Activated T-cell treated with anti-CD3 and anti-CD28 coated beads, Interleukin-2, amount 50 U/mL, for 72 hours (primary cell): ENCODE measurements around the gene ADRB2. TPM values are rescaled to one million over a fixed set of nuclear protein-coding genes. Genes with fewer than 3 reads are reported as not detected.
A peak's percentile ranks its signal among the peaks of the same experiment; 100 is the strongest.

Experiments
- ATAC-seq, 2 donors: fragments of 150-1000 bp; cut with Tn5 transposase; replicated peaks in 1 of 2; 2 replicates each; pipeline ENCODE4 v1.10.0; 2021; ENCODE audit warnings: moderate library complexity in 2 of 2, mild to moderate bottlenecking in 1 of 2
- DNase-seq, 2 donors: peaks; one replicate each; pipeline ENCODE4 v3.0.0; 2021 to 2022; ENCODE audit warnings: mixed read lengths in 1 of 2
- H3K27ac Mint-ChIP-seq: one replicate; pipeline ENCODE4 v1.8.0; 2022; ENCODE audit warnings: mild to moderate bottlenecking, moderate library complexity, mixed read lengths
- H3K27me3 Mint-ChIP-seq: one replicate; pipeline ENCODE4 v1.8.0; 2022; ENCODE audit warnings: low read depth, mixed read lengths
- H3K36me3 Mint-ChIP-seq, 2 donors: one replicate each; pipeline ENCODE4 v1.8.0; 2022; ENCODE audit warnings: mixed read lengths in 2 of 2, mild to moderate bottlenecking in 1 of 2; ENCODE audit not compliant: insufficient read depth in 2 of 2
- H3K4me1 Mint-ChIP-seq: one replicate; pipeline ENCODE4 v1.8.0; 2022; ENCODE audit warnings: low read depth, mixed read lengths
- H3K4me3 Mint-ChIP-seq, 2 donors: one replicate each; pipeline ENCODE4 v1.8.0; 2022; ENCODE audit warnings: mild to moderate bottlenecking in 2 of 2, mixed read lengths in 2 of 2, moderate library complexity in 2 of 2
- H3K9me3 Mint-ChIP-seq, 2 donors: one replicate each; pipeline ENCODE4 v1.8.0; 2022; ENCODE audit warnings: mixed read lengths in 2 of 2
- total RNA-seq, 2 donors: library from RNA; stranded (reverse); gene quantifications; one replicate each; pipeline ENCODE4 v1.2.3, GENCODE V29; 2022

Gene ADRB2
- total RNA-seq, 2 donors from 2014 or later, result 0.60 to 1.8 TPM

- Mint-ChIP-seq H3K27me3 (peaks cover 13% of the 10 kb centered on the region), H3K4me3 (peak overlapping the region in 1 of 2 donors; percentile 55), H3K27ac (no peak overlapping the region), H3K36me3 (no peaks in the 10 kb centered on the region), H3K9me3 (no peaks in the 10 kb centered on the region), H3K4me1 (peaks cover 10% of the 10 kb centered on the region)
- ATAC-seq (peak; percentile 50 to 67), DNase-seq (peak in 1 of 2 donors; percentile 12)
Measured at GRCh38 chr5:148855249-148856008, 29.0 kb downstream of the ADRB2 start.

DNA sequence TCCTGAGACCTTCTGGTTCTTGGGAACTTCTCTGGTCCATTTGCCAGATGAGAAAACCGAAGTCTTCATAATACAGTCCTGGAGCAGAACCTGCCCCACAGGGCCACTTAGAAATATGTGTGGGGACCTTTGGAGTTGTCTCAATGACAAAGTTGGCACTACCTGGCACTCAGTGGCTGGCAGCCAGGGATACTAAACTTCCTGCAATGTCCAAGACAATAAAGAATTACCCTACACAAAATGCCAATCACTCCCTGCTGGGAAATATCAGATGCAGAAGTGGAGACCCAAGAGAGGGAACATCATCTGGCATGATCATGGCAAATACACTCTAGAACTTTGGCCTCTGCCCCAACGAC is 29.6 kb downstream of the ADRB2 start:
- Mint-ChIP-seq H3K27me3 (peaks cover 13% of the 10 kb centered on the region), H3K4me3 (peak overlapping the region in 1 of 2 donors; percentile 55), H3K27ac (no peak overlapping the region), H3K9me3 (no peaks in the 10 kb centered on the region), H3K36me3 (peaks cover 0 to under 1% of the 10 kb centered on the region in 2 donors), H3K4me1 (peaks cover 12% of the 10 kb centered on the region)
- ATAC-seq (peak in 1 of 2 donors; percentile 15), DNase-seq (no peak)

- DNase-seq (no peak), ATAC-seq (no peak)
- H3K9me3 Mint-ChIP-seq, result no peaks in the 10 kb centered on the region
- peaks cover 13% of the 10 kb centered on the region for H3K27me3 Mint-ChIP-seq
- H3K4me1 Mint-ChIP-seq, result peaks cover 14% of the 10 kb centered on the region
- H3K27ac Mint-ChIP-seq, result no peak overlapping the region
- peaks cover 0 to 1% of the 10 kb centered on the region in 2 donors for H3K36me3 Mint-ChIP-seq
- H3K4me3 Mint-ChIP-seq, result no peak overlapping the region
Measured at GRCh38 chr5:148856424-148856823, 30.0 kb downstream of the ADRB2 start.

GRCh38 chr5:148857474-148857873 is 31.1 kb downstream of the ADRB2 start:
- DNase-seq (no peak), ATAC-seq (no peak)
- H3K36me3 Mint-ChIP-seq, result peaks cover 0 to 1% of the 10 kb centered on the region in 2 donors
- no peaks in the 10 kb centered on the region for H3K9me3 Mint-ChIP-seq
- no peak overlapping the region for H3K27ac Mint-ChIP-seq
- no peak overlapping the region for H3K4me3 Mint-ChIP-seq
- H3K4me1 Mint-ChIP-seq, result peaks cover 14% of the 10 kb centered on the region
- H3K27me3 Mint-ChIP-seq, result peaks cover 13% of the 10 kb centered on the region

DNA sequence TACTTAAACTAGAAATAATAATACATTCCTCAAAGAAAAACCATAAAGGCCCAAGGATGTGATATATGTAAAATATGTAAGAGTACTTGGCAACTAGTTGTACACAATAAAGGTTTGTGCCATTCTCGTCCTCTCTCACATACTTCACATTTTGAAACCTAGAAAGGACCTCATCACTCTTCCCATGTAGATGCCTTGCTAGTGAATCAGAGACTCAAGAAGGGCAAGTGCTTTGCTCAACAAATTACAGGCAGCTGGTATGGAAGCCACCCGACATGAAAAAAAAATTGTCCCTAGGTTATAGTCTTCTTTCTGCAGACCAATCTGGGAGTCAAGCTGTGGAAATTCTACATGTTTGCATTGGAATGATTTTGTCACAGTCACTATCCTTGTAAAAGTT is 31.7 kb downstream of the ADRB2 start:
- Mint-ChIP-seq H3K36me3 (peaks cover 0 to 1% of the 10 kb centered on the region in 2 donors), H3K9me3 (no peaks in the 10 kb centered on the region), H3K4me1 (peaks cover 14% of the 10 kb centered on the region), H3K27me3 (peaks cover 16% of the 10 kb centered on the region), H3K4me3 (no peak overlapping the region), H3K27ac (no peak overlapping the region)
- no peak for DNase-seq
- no peak for ATAC-seq

DNA sequence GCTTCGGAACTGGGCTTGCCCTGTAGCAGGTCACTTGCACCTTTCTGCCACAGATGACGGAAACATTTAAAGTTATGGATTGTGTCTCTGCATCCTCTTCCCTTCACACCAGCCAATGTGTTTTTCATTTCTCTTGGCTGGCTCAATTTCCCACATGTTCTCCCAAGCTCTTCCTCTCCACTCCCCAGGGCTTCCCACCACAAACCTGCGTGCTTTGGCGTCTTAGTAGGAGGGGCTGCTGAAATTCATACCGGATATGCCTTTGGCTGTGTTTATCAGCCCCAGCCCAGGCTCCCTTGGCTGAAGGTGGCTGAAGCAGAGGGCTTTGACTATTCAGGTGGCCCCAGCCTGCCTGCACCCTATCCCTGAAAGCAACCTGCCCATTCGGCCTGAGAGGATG is 32.1 kb downstream of the ADRB2 start:
- Mint-ChIP-seq H3K36me3 (peaks cover 0 to 1% of the 10 kb centered on the region in 2 donors), H3K27ac (no peak overlapping the region), H3K9me3 (no peaks in the 10 kb centered on the region), H3K4me3 (no peak overlapping the region), H3K27me3 (peaks cover 17% of the 10 kb centered on the region), H3K4me1 (peaks cover 14% of the 10 kb centered on the region)
- DNase-seq (no peak), ATAC-seq (no peak)

GRCh38 chr5:148859703-148860102 is 33.3 kb downstream of the ADRB2 start:
- Mint-ChIP-seq H3K27me3 (peaks cover 23% of the 10 kb centered on the region), H3K27ac (no peak overlapping the region), H3K4me3 (no peak overlapping the region), H3K36me3 (peaks cover 0 to 1% of the 10 kb centered on the region in 2 donors), H3K9me3 (no peaks in the 10 kb centered on the region), H3K4me1 (peaks cover 14% of the 10 kb centered on the region)
- ATAC-seq (no peak), DNase-seq (no peak)

GRCh38 chr5:148860599-148860998 is 34.2 kb downstream of the ADRB2 start:
- Mint-ChIP-seq H3K9me3 (no peaks in the 10 kb centered on the region), H3K27ac (no peak overlapping the region), H3K4me1 (peaks cover 6% of the 10 kb centered on the region), H3K27me3 (peaks cover 23% of the 10 kb centered on the region), H3K36me3 (peaks cover 0 to 1% of the 10 kb centered on the region in 2 donors), H3K4me3 (no peak overlapping the region)
- ATAC-seq (no peak), DNase-seq (no peak)

DNA sequence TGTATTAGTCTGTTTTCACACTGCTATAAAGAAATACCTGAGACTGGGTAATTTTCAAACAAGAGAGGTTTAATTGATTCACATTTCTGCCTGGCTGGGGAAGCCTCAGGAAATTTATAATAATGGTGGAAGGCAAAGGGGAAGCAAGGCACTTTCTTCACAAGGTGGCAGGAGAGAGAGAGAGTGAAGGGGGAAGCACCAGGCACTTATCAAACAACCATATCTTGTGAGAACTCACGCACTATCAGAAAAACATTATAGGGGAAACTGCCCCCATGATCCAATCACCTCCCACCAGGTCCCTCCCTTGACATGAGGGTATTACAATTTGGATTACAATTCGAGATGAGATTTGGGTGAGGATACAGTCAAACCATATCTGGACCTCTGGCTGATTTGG is 34.7 kb downstream of the ADRB2 start:
- Mint-ChIP-seq H3K36me3 (peaks cover 0 to 1% of the 10 kb centered on the region in 2 donors), H3K4me1 (peaks cover 5% of the 10 kb centered on the region), H3K4me3 (no peak overlapping the region), H3K27me3 (peaks cover 23% of the 10 kb centered on the region), H3K27ac (no peak overlapping the region), H3K9me3 (no peaks in the 10 kb centered on the region)
- DNase-seq, result no peak
- no peak for ATAC-seq

DNA sequence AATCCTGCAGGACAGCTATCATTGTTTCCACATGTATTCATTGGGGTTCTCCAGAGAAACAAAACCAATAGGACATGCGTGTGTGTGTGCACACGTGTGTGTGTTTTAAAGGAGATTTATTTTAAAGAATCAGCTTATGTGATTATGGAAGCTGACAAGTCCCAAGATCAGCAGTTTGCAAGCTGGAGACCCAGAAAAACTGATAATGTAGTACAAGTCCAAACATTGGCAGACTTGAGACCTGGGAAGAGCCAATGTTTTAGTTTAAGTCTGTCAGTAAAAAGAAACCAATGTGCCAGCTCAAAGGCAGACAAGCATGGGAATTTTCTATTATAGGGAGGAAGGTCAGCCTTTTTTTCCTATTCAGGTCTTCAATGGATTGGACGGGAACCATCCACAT is 35.3 kb downstream of the ADRB2 start:
- H3K27ac Mint-ChIP-seq, result no peak overlapping the region
- peaks cover 23% of the 10 kb centered on the region for H3K27me3 Mint-ChIP-seq
- no peak for ATAC-seq

DNA sequence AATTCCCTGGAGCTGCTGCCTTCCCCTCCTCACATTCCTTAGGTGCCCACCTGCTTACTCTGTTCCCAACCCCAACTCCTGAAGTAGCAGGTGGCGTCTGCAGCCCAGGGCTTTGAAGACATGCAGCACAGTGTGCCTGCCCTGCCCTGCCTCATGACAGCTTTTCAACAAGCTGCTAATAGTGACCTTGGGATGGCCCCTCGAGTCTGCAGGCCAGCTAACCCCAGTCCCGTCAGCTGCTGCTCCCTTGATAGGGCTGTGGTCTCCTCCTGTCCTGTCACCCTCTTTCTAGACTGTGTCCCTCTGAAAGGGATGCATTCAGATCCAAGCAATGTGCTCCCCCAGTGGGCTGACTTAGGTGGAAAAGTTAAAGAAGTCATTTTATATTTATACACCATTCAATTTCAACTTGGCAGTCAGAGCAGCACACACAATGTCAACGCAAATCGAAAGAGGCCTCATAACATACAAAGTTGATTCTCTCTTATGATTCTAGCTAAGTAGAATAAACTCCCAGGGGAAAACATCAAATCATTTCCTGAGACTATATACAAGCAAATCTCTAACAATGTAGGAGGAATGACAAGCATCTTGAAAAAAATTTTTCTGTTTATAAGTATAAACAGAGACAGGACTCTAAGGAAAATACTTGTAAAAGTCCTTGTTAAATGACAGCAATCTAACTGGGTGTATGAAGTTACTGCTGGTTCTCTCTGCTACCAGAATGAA is 37.9 kb downstream of the ADRB2 start:
- peaks cover 0 to 1% of the 10 kb centered on the region in 2 donors for H3K36me3 Mint-ChIP-seq
- ATAC-seq, result no peak
- no peak overlapping the region for H3K4me3 Mint-ChIP-seq
- H3K9me3 Mint-ChIP-seq, result no peaks in the 10 kb centered on the region
- DNase-seq, result no peak
- peaks cover 18% of the 10 kb centered on the region for H3K27me3 Mint-ChIP-seq
- no peak overlapping the region for H3K27ac Mint-ChIP-seq
- peaks cover 5% of the 10 kb centered on the region for H3K4me1 Mint-ChIP-seq

More for the DNA sequence above, 35.3 kb downstream of the ADRB2 start:
- Mint-ChIP-seq H3K4me3 (no peak overlapping the region), H3K36me3 (peaks cover 0 to 1% of the 10 kb centered on the region in 2 donors), H3K9me3 (no peaks in the 10 kb centered on the region), H3K4me1 (peaks cover 5% of the 10 kb centered on the region)
- DNase-seq, result no peak

- no peak overlapping the region for H3K4me3 Mint-ChIP-seq
- H3K4me1 Mint-ChIP-seq, result peaks cover 2% of the 10 kb centered on the region
- peaks cover 0 to under 1% of the 10 kb centered on the region in 2 donors for H3K36me3 Mint-ChIP-seq
- DNase-seq (no peak), ATAC-seq (no peak)
- H3K27me3 Mint-ChIP-seq, result peaks cover 10% of the 10 kb centered on the region
- H3K9me3 Mint-ChIP-seq, result no peaks in the 10 kb centered on the region
- no peak overlapping the region for H3K27ac Mint-ChIP-seq
Measured at GRCh38 chr5:148866024-148866423, 39.6 kb downstream of the ADRB2 start.

- ATAC-seq (no peak), DNase-seq (no peak)
- Mint-ChIP-seq H3K9me3 (no peaks in the 10 kb centered on the region), H3K27ac (no peak overlapping the region), H3K36me3 (no peaks in the 10 kb centered on the region), H3K4me3 (no peak overlapping the region), H3K27me3 (peaks cover 6% of the 10 kb centered on the region), H3K4me1 (no peaks in the 10 kb centered on the region)
Measured at GRCh38 chr5:148873120-148873519, 46.7 kb downstream of the ADRB2 start.
